ENCODE results near the gene DNAAF9.

DNAAF9 gene

DNA sequence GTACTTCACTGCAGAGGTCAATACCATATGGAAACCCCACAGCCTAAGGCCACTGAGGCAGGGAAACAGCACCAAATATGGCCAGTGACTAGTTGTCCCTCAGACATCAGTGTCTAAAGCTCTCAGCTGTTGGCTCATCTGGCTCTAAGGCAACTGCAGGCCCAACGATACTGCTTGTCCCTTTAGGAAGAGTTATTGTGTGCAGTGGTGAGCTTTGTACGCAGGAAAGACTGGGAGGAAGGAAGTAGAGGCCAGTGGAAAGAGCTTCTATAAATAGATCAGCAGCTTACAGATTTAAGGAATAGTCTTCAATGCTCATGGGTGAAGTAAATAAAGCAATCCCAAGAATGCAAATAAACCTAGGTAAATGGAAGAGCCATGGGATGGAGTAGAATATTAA is 29.3 kb downstream of the DNAAF9 start:
- no peak overlapping the region for H3K4me3 ChIP-seq (ENCODE audit: low read depth, low read length)

DNA sequence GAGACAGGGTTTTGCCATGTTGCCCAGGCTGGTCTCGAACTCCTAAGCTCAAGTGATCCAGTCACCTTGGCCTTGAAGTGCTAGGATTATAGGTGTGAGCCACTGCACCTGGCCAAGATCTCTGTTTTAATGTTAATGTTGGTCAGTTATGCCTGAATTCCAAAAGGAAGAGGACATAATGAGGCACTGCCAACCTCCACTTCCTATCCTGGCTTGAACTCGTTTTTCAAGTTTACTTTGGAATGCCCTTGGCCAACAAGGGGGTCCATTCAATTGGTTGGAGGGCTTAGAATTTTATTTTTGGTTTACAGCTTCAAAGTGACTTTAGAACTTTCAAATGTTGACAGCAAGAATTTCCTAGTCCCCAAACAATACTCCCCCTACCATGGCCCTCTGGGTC is 29.8 kb downstream of the DNAAF9 start:
- H3K4me3 ChIP-seq (ENCODE audit: low read depth, low read length): no peak overlapping the region

DNA sequence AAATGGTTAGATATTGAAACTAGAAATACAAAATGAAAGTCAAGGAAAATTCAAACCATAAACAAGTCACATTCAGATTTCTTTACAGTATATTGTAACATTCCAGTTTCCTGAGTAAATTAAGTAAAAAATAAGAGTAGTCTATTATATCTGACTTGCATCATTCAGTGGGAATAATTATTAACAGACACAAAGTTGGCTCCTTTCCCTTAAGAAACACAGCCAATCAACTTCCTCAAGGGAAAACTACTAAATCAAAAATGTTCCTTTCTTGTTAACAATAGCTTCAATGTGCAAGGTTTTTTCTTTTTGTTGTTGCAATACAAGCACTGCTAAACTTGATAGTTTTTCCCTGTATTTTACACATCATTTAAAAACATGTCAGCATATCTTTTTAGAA is 33.2 kb downstream of the DNAAF9 start:
- no peak overlapping the region for H3K4me3 ChIP-seq (ENCODE audit: low read depth, low read length)

DNA sequence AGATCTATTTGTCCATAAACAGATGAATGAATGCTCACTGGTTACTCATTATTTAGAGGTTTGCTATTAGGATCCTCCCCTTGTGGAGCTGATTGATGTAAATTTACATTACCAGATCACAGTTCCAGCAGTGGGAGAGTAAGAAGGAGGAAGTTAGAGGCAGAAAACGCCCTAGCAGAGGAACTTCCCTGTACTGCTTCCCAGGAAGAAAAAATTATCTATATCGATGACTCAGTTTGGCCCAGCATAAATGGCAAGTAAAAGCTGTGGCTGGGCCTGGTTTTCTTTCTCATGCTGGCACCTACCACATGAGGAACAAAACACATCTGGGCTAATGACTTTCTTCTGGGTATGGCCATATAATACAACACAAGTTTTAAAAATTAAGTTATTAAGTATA is 35.7 kb downstream of the DNAAF9 start:
- no peak overlapping the region for H3K4me3 ChIP-seq (ENCODE audit: low read depth, low read length)

DNA sequence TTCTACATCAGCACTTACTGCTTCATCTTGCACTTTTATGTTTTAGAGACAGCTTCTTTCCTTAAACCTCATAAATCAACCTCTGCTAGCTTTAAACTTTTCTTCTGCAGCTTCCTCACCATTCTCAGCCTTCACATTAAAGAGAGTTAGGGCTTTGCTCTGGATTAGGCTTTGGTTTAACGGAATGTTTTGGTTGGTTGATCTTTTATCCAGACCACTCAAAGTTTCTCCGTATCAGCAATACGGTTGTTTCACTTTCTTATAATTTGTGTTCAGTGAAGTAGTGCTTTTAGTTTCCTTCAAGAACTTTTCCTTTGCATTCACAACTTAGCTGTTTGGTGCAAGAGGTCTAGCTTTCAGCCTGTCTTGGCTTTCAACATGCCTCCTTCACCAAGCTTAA is 40.4 kb downstream of the DNAAF9 start:
- H3K4me3 ChIP-seq (ENCODE audit: low read depth, low read length): no peak overlapping the region

DNA sequence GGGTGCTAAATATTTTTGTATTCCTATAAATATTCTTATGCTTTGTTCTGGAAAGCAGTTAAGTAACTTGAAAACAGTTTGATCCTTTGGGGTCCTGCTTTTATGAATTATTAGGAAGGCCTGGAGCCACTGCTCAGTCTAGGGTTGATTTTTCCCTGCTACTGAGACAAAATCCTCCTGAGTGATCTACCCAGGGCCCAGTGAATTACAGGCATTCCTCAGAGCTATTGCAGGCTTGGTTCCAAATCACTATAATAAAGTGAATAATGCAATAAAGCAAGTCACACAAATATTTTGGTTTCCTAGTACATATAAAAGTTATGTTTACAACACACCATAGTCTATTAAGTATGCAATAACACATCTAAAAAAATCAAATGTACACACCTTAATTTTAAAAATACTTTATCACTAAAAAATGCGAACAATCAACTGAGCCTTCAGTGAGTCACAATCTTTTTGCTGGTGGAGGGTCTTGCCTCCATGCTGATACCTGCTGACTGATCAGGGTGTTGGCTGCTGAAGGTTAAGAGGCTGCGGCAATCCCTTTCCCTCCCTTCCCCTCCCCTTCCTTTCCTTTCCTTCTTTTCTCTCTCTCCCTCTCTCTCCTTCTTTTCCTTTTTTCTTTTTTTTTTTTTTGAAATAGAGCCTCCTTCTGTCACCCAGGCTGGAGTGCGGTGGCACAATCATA is 43.0 kb downstream of the DNAAF9 start:
- no peak overlapping the region for H3K4me3 ChIP-seq (ENCODE audit: low read depth, low read length)

DNA sequence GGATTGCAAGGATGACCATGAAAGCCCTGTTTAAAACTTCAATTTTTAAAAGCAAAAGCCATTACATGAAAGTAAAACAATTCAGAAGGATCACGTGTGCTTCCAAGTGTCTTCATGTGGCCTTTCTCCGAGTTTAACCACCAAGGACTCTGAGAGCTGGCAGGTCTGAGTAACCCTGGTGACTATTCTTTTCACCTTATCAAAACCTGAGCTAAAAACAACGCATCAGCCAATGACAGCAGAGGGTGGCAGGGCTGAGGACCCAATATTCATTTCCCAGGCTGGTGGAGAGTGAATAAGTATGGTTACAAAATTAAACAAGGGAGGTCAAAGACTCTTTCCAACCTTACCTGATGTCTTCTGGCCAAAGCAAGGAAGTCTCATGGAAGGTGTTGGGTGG is 46.7 kb downstream of the DNAAF9 start:
- no peak overlapping the region for H3K4me3 ChIP-seq (ENCODE audit: low read depth, low read length)

DNA sequence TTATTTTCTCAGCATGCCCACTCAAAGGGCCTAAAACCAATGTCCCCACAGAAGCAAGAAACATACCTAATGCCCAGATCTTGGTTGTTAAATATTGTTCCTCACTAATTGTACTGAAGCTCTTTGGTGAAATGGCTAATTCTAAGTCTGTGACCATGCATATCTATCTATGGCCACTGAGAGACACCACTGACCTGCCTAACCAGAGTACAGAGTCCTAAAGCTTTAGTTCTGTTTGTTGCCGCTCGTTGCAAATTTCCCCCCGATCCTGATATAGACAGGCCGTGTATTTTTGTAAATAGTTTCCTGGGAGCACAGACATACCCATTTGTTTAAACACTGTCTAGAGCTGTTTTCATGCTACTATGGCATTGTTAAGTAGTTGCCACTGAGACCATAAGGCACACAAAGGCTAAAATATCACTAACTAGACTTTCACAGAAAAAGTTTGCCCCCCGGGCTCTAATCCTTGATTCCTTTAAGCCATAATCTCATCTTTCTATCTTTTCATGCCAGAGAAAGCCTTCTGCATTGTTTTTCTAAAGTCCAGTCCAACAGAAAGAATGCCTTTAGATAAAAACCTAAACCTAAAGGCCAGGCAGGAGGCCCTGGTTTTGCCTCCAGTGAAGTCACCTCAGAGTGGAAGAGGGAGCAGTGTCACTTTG is 48.7 kb downstream of the DNAAF9 start:
- no peak overlapping the region for H3K4me3 ChIP-seq (ENCODE audit: low read depth, low read length)
